PC-9 (cell line): ENCODE measurements around the gene LIF. TPM values are rescaled to one million over a fixed set of nuclear protein-coding genes. Genes with fewer than 3 reads are reported as not detected.

Source experiments
- BruUV-seq: library from RNA; stranded (reverse); fragments of 400-500 nt; replicated peaks from 2 replicates; lab custom pipeline; 2021; lab: Mats Ljungman, UMichigan
- CTCF ChIA-PET: fragments of 300-600 bp; sonication (Branson Sonifier 250); formaldehyde crosslinking; loops from one replicate; lab custom pipeline; 2022; ENCODE audit warnings: antibody characterized with exemption; lab: Charles Lee
- POLR2A ChIA-PET: fragments of 300-600 bp; sonication (Branson Sonifier 250); formaldehyde crosslinking; loops from one replicate; lab custom pipeline; 2022; ENCODE audit warnings: antibody characterized with exemption; ENCODE audit not compliant: unreplicated experiment; lab: Charles Lee
- DNase-seq, 2 experiments: peaks; one replicate each; pipeline versions ENCODE4 v3.0.0 to v3.0.0-alpha.2; 2015 to 2022; ENCODE audit warnings: mixed read lengths in 1 of 2
- H2AFZ ChIP-seq: fragments of 200-600 bp; sonication (generic); 2 replicates; pipeline ENCODE4 v1.8.1; 2017; ENCODE audit warnings: antibody characterized with exemption
- H3F3A ChIP-seq: fragments of 200-600 bp; sonication (generic); 2 replicates; pipeline ENCODE4 v1.8.1; 2017; ENCODE audit warnings: antibody characterized with exemption, mild to moderate bottlenecking, low read depth; ENCODE audit not compliant: insufficient read depth
- H3K27ac ChIP-seq: fragments of 200-600 bp; sonication (generic); 2 replicates; pipeline ENCODE4 v1.6.1; 2016; ENCODE audit warnings: mixed run types
- H3K27me3 ChIP-seq: fragments of 200-600 bp; sonication (generic); 2 replicates; pipeline ENCODE4 v1.6.1; 2016; ENCODE audit warnings: low read depth, mixed run types; ENCODE audit not compliant: insufficient read depth
- H3K36me3 ChIP-seq: fragments of 200-600 bp; sonication (generic); 2 replicates; pipeline ENCODE4 v1.6.1; 2016; ENCODE audit warnings: low read depth, mixed run types
- H3K4me1 ChIP-seq: fragments of 200-600 bp; sonication (generic); replicated peaks from 2 replicates; pipeline ENCODE4 v1.6.1; 2016; ENCODE audit warnings: mixed run types; ENCODE audit not compliant: insufficient read depth
- H3K4me2 ChIP-seq: fragments of 200-600 bp; sonication (generic); 2 replicates; pipeline ENCODE4 v1.6.1; 2017; ENCODE audit warnings: mixed run types
- H3K4me3 ChIP-seq: fragments of 200-600 bp; sonication (generic); 2 replicates; pipeline ENCODE4 v1.6.1; 2016; ENCODE audit warnings: mixed run types
- H3K79me2 ChIP-seq: fragments of 200-600 bp; sonication (generic); 2 replicates; pipeline ENCODE4 v1.6.1; 2017; ENCODE audit warnings: low read depth, mixed run types
- H3K9me2 ChIP-seq: fragments of 200-600 bp; sonication (generic); 2 replicates; pipeline ENCODE4 v1.8.1; 2017; ENCODE audit warnings: mild to moderate bottlenecking; ENCODE audit not compliant: insufficient read depth
- H3K9me3 ChIP-seq: fragments of 200-600 bp; sonication (generic); 2 replicates; pipeline ENCODE4 v1.8.1; 2016; ENCODE audit warnings: low read depth; ENCODE audit not compliant: insufficient read depth
- H4K20me1 ChIP-seq: fragments of 200-600 bp; sonication (generic); 2 replicates; pipeline ENCODE4 v1.8.1; 2017; ENCODE audit not compliant: insufficient read depth
- EZH2 ChIP-seq: fragments of 200-600 bp; sonication (generic); IDR thresholded peaks from 2 replicates; pipeline ENCODE4 v1.8.0; 2017; ENCODE audit warnings: antibody characterized with exemption, low read depth
- intact Hi-C: fragments of 100-400 bp; cut with micrococcal nuclease; formaldehyde crosslinking; loops from one replicate; pipeline ENCODE4 v1.10.0; 2022; ENCODE audit not compliant: unreplicated experiment
- total RNA-seq: library from RNA; stranded (reverse); gene quantifications from 2 replicates; pipeline ENCODE4 v1.2.3, GENCODE V29; 2021
- TF ChIP-seq, protein P1 (sequence below): fragments of 200-600 bp; sonication (generic); conservative IDR thresholded peaks from 2 replicates; pipeline ENCODE4 v1.6.1; 2017; ENCODE audit warnings: mixed run types, antibody characterized with exemption, mild to moderate bottlenecking, moderate library complexity

LIF gene
- total RNA-seq, 1 experiment from 2014 or later, result 17.4 TPM

DNA sequence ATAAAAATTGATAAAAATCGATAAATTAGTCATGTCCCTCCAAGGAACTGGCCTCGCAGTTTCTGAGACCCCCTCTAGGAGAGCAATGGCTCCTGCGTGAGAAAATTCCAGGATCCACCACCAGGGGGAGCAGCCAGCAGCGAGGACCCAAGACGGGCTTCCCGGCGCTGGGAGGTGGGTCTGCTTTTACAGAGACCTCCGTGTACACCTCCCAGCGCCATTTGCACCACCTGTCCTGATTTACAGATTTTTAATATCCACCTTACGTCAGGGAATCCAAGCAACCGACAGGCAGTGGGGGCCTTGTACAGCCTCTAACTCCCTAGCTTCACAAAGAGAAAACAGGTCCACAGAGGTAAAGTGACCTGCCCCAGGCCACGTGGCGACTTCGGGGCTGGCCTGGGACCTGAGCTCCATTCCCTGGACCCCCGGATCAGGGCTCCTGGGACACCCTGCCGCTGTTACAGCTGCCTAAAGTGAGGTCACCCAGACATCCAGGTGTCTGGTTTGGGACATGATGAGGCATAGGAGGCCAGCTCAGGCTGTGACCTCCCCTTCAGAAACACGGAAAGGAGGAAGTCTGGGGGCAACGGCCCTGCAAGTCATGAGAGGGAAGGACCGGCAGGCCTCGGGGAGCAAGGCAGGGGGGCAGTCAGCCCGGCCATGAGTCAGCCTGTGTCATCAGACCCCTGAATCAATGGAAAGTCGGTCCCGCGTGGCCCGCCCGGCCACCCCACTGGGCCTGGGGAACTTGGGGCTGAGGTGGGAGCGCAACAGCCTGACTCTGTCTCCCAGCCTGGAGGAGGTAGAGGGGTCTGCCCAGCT, 16.6 kb upstream of the LIF start:
- H3K36me3 ChIP-seq, result no peaks in the 10 kb centered on the region
- H4K20me1 ChIP-seq, result no peaks in the 10 kb centered on the region
- BruUV-seq, result no TSS peak
- peaks cover 51% of the 10 kb centered on the region for H3K4me1 ChIP-seq
- peak overlapping the region; percentile 76 for H2AFZ ChIP-seq
- peaks cover 12% of the 10 kb centered on the region; the same call in 1 of the 2 replicates for H3K79me2 ChIP-seq
- CTCF ChIA-PET, result interaction anchor here (0.5 to 1.2 kb wide), 5 partner anchors 14 to 175 kb away, joined by 3 to 7 read pairs (median 3); no protein-coding TSS in a partner anchor
- H3F3A ChIP-seq, result peaks cover 23% of the 10 kb centered on the region; the same call in 1 of the 2 replicates
- peak overlapping the region; percentile 71 for H3K4me2 ChIP-seq
- POLR2A ChIA-PET, result interaction anchor here (0.7 kb wide), 1 partner anchor 35 kb away, joined by 3 read pairs; no protein-coding TSS in a partner anchor
- DNase-seq, result peak in 1 of 2 experiments; percentile 64
- intact Hi-C loops, result loop anchor here (1.0 to 10.0 kb wide), 3 partner anchors 64 to 342 kb away; partner anchors contain the start of gene TCN2
- H3K27ac ChIP-seq, result no peak overlapping the region
- no peak for TF ChIP-seq EZH2
- TF ChIP-seq, protein P1, sequence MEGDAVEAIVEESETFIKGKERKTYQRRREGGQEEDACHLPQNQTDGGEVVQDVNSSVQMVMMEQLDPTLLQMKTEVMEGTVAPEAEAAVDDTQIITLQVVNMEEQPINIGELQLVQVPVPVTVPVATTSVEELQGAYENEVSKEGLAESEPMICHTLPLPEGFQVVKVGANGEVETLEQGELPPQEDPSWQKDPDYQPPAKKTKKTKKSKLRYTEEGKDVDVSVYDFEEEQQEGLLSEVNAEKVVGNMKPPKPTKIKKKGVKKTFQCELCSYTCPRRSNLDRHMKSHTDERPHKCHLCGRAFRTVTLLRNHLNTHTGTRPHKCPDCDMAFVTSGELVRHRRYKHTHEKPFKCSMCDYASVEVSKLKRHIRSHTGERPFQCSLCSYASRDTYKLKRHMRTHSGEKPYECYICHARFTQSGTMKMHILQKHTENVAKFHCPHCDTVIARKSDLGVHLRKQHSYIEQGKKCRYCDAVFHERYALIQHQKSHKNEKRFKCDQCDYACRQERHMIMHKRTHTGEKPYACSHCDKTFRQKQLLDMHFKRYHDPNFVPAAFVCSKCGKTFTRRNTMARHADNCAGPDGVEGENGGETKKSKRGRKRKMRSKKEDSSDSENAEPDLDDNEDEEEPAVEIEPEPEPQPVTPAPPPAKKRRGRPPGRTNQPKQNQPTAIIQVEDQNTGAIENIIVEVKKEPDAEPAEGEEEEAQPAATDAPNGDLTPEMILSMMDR, result peak; percentile 100
- no peaks in the 10 kb centered on the region for H3K9me2 ChIP-seq
- no peaks in the 10 kb centered on the region for H3K27me3 ChIP-seq
- H3K9me3 ChIP-seq, result no peaks in the 10 kb centered on the region
- H3K4me3 ChIP-seq, result peak overlapping the region; percentile 49; the same call in 1 of the 2 replicates

GRCh38 chr22:30262112-30262511, 15.6 kb upstream of the LIF start:
- Histone ChIP-seq H2AFZ (no peak overlapping the region), H3K36me3 (no peaks in the 10 kb centered on the region), H3F3A (peaks cover 29% of the 10 kb centered on the region), H3K9me2 (no peaks in the 10 kb centered on the region), H3K4me2 (no peak overlapping the region), H3K27me3 (no peaks in the 10 kb centered on the region), H3K4me3 (no peak overlapping the region), H3K4me1 (peaks cover 54% of the 10 kb centered on the region), H4K20me1 (no peaks in the 10 kb centered on the region), H3K79me2 (peaks cover 20% of the 10 kb centered on the region), H3K27ac (peak overlapping the region; percentile 76; the same call in 1 of the 2 replicates), H3K9me3 (no peaks in the 10 kb centered on the region)
- no TSS peak for BruUV-seq
- TF ChIP-seq, protein P1, result no peak
- no peak for TF ChIP-seq EZH2
- intact Hi-C loops, result loop anchor here (10.0 kb wide), 1 partner anchor 343 kb away; the partner anchor contains the start of gene TCN2
- no peak for DNase-seq
- ChIA-PET POLR2A (no interaction called here), CTCF (interaction anchor here (1.2 kb wide), 1 partner anchor 26 kb away, joined by 3 read pairs; no protein-coding TSS in a partner anchor)

GRCh38 chr22:30261134-30261533, 14.6 kb upstream of the LIF start:
- BruUV-seq, result no TSS peak

More at GRCh38 chr22:30261134-30261533, 14.6 kb upstream of the LIF start:
- H2AFZ ChIP-seq, result no peak overlapping the region
- H3K79me2 ChIP-seq, result peaks cover 30% of the 10 kb centered on the region
- H3K9me3 ChIP-seq, result no peaks in the 10 kb centered on the region
- CTCF ChIA-PET, result interaction anchor here (1.0 kb wide), 1 partner anchor 27 kb away, joined by 4 read pairs; no protein-coding TSS in a partner anchor
- no peaks in the 10 kb centered on the region for H3K9me2 ChIP-seq
- peak overlapping the region; percentile 76 for H3K27ac ChIP-seq
- intact Hi-C loops, result loop anchor here (10.0 kb wide), 1 partner anchor 344 kb away; the partner anchor contains the start of gene TCN2
- peaks cover 38% of the 10 kb centered on the region for H3F3A ChIP-seq
- no peak for TF ChIP-seq EZH2
- TF ChIP-seq, protein P1, result no peak
- no peaks in the 10 kb centered on the region for H3K36me3 ChIP-seq
- no peak overlapping the region for H3K4me3 ChIP-seq
- POLR2A ChIA-PET, result interaction anchor here (0.6 to 0.7 kb wide), 2 partner anchors 96 to 742 kb away, joined by 3 to 4 read pairs; partner anchors contain the start of genes CCDC157 and SF3A1
- DNase-seq, result peak in 1 of 2 experiments; percentile 75
- no peaks in the 10 kb centered on the region for H3K27me3 ChIP-seq
- no peaks in the 10 kb centered on the region for H4K20me1 ChIP-seq
- peaks cover 54% of the 10 kb centered on the region for H3K4me1 ChIP-seq
- H3K4me2 ChIP-seq, result peak overlapping the region; percentile 49
